GM21529 (cell line): Measurements from ENCODE around the gene OR10T2.
"Not testable (repeated sequence)": the region's sequence is repeated elsewhere in the genome, so short reads cannot be mapped to it uniquely, and the experiment has no call there.

Source experiments
- ATAC-seq: cut with Tn5 transposase; IDR thresholded peaks from one replicate; pipeline ENCODE4 v1.9.1; 2021; ENCODE audit not compliant: unreplicated experiment

OR10T2 gene

DNA sequence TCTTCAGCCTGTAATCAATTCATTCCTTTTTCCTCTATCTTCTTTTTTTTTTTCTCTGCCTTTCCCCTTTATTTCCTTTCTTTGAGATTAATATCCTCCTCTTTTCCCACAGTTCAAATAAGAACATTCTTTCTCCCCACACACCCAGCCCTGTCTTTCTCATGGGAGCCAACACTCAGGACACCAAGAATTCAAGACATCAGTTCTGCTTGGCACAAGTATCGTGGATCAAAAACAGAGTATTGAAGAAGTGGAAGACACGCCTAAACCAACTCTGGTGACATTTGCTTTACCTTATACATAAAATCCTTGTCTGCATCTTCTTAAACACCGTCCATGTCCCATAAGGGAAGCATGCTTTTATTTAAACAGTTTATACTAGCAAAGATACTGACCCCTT, 42.6 kb downstream of the OR10T2 start:
- no peak for ATAC-seq

DNA sequence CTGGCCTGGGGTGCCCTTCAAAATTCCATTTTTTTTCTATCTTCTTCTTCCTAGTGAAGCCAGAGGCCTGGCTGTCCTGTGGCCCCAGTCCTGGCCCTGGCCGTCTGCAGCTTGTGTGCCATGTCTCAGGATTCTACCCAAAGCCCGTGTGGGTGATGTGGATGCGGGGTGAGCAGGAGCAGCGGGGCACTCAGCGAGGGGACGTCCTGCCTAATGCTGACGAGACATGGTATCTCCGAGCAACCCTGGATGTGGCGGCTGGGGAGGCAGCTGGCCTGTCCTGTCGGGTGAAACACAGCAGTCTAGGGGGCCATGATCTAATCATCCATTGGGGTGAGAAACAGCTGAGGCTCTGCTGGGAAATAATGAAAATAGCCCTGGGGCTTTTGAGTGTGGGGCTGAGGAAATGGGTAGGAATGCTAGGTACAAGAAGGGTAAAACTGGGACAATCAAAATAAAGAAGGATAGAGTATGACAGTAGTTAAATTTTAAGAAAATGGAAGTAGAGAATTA, 43.4 kb downstream of the OR10T2 start:
- no peak for ATAC-seq

GRCh38 chr1:158354255-158354654, 45.0 kb downstream of the OR10T2 start:
- ATAC-seq, result no peak

- no peak for ATAC-seq
Measured at GRCh38 chr1:158353303-158354075, 45.8 kb downstream of the OR10T2 start, which contains the start of gene CD1E. CD1E (plus strand) TSS chr1:158353894; CDS start chr1:158353989, 95 bp downstream.

DNA sequence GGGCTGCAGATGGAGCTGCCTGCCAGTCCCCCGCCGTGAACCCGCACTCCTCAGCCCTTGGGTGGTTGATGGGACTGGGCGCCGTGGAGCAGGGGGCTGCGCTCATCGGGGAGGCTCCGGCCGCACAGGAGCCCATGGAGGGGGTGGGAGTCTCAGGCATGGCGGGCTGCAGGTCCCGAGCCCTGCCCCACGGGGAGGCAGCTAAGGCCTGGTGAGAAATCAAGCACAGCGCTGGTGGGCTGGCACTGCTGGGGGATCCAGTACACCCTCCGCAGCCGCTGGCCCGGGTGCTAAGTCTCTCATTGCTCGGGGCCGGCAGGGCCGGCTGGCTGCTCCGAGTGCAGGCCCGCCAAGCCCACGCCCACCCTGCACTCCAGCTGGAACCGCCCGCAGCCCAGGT, 50.3 kb downstream of the OR10T2 start:
- ATAC-seq, result not testable (repeated sequence)
